ENCODE results near the gene FBXO2.

FBXO2 gene

GRCh38 chr1:11659748-11660147 is 5.5 kb upstream of the FBXO2 start:
- no peak for TF ChIP-seq REST (IDR thresholded peaks at IDR 0.05; ENCODE audit: insufficient read depth in 1 of 2, low read depth in 2 of 2, low read length in 2 of 2)
- TF ChIP-seq TAF1 (IDR thresholded peaks at IDR 0.05; ENCODE audit: borderline replicate concordance, insufficient read depth, low read length): no peak
- no peak for TF ChIP-seq FOXP2 (optimal IDR thresholded peaks at IDR 0.05; ENCODE audit: borderline replicate concordance, extremely low read depth, extremely low read length, insufficient read depth)
- TF ChIP-seq POLR2AphosphoS5 (IDR thresholded peaks at IDR 0.05; ENCODE audit: low read depth, low read length): no peak
- TF ChIP-seq SIN3A (IDR thresholded peaks at IDR 0.05; ENCODE audit: borderline replicate concordance, insufficient read depth, low read length): no peak

- TF ChIP-seq POLR2AphosphoS5 (IDR thresholded peaks at IDR 0.05; ENCODE audit: low read depth, low read length) (no peak), SIN3A (IDR thresholded peaks at IDR 0.05; ENCODE audit: borderline replicate concordance, insufficient read depth, low read length) (no peak), TAF1 (IDR thresholded peaks at IDR 0.05; ENCODE audit: borderline replicate concordance, insufficient read depth, low read length) (no peak), REST (IDR thresholded peaks at IDR 0.05; ENCODE audit: insufficient read depth in 1 of 2, low read depth in 2 of 2, low read length in 2 of 2) (no peak), FOXP2 (optimal IDR thresholded peaks at IDR 0.05; ENCODE audit: borderline replicate concordance, extremely low read depth, extremely low read length, insufficient read depth) (no peak)
Observed at GRCh38 chr1:11658542-11658941, 4.3 kb upstream of the FBXO2 start.

- TF ChIP-seq REST (IDR thresholded peaks at IDR 0.05; ENCODE audit: insufficient read depth in 1 of 2, low read depth in 2 of 2, low read length in 2 of 2): no peak
- no peak for TF ChIP-seq POLR2AphosphoS5 (IDR thresholded peaks at IDR 0.05; ENCODE audit: low read depth, low read length)
- no peak for TF ChIP-seq TAF1 (IDR thresholded peaks at IDR 0.05; ENCODE audit: borderline replicate concordance, insufficient read depth, low read length)
- no peak for TF ChIP-seq SIN3A (IDR thresholded peaks at IDR 0.05; ENCODE audit: borderline replicate concordance, insufficient read depth, low read length)
- no peak for TF ChIP-seq FOXP2 (optimal IDR thresholded peaks at IDR 0.05; ENCODE audit: borderline replicate concordance, extremely low read depth, extremely low read length, insufficient read depth)
Observed at GRCh38 chr1:11657654-11658053, 3.4 kb upstream of the FBXO2 start.

GRCh38 chr1:11654939-11655808 is 945 bp upstream of the FBXO2 start:
- no peak for TF ChIP-seq SIN3A (IDR thresholded peaks at IDR 0.05; ENCODE audit: borderline replicate concordance, insufficient read depth, low read length)
- TF ChIP-seq FOXP2 (optimal IDR thresholded peaks at IDR 0.05; ENCODE audit: borderline replicate concordance, extremely low read depth, extremely low read length, insufficient read depth): no peak
- no peak for TF ChIP-seq POLR2AphosphoS5 (IDR thresholded peaks at IDR 0.05; ENCODE audit: low read depth, low read length)
- no peak for TF ChIP-seq TAF1 (IDR thresholded peaks at IDR 0.05; ENCODE audit: borderline replicate concordance, insufficient read depth, low read length)
- no peak for TF ChIP-seq REST (IDR thresholded peaks at IDR 0.05; ENCODE audit: insufficient read depth in 1 of 2, low read depth in 2 of 2, low read length in 2 of 2)
